Body of pancreas (tissue), 4 donors: ENCODE results near the gene PTPN9.

ENCODE experiments used
- POLR2A ChIP-seq, 3 donors: fragments of 450-650 bp; IDR thresholded peaks; one replicate each; pipeline ENCODE4 v1.6.1; 2016; ENCODE audit warnings: antibody characterized with exemption in 3 of 3, mild to moderate bottlenecking in 2 of 3
- TF ChIP-seq, protein P1 (sequence below), 7 experiments: fragments of 450-650 bp in 4 of 7; fragments of 200-600 bp in 3 of 7; sonication (generic) in 3 of 7; IDR thresholded peaks; one replicate each; pipeline ENCODE4 v1.5.1; 2016 to 2019; ENCODE audit warnings: antibody characterized with exemption in 7 of 7

DNA sequence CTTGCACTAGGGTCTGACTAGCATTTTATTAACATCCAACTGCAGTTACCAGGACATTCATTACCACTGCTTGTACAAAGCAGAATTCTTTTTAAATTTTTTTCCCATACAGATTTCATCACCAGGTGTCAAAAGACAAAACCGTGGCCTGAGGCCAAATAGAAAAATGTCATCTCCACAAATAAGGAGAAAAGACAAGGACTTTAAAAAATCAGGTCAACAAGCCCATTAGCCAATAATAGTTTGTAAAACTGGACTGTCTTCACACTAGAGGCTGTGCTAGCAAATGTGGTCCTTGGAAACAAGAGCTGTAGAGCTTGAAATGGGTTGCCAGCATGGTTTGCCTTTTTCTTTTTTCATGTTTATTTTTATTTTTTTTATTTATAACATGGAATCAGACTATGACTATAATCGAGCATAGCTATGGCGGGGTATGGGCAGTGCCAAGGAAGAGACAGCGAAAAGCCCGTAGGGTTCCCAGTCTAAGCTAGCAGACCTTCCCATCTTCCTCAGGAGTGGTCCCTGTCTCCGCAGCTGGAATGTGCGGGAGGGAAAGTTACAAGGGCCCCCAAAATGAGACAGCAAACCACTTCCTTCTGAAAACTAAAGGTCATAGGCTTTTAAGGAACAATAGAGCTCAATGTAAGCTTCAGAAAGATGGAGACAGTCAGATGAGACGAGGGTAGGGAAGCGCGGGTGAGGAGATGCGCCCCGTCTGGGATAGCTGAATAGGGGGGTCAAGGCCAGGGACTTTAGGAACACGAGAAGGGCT, 1.5 kb downstream of the PTPN9 start:
- TF ChIP-seq, protein P1, sequence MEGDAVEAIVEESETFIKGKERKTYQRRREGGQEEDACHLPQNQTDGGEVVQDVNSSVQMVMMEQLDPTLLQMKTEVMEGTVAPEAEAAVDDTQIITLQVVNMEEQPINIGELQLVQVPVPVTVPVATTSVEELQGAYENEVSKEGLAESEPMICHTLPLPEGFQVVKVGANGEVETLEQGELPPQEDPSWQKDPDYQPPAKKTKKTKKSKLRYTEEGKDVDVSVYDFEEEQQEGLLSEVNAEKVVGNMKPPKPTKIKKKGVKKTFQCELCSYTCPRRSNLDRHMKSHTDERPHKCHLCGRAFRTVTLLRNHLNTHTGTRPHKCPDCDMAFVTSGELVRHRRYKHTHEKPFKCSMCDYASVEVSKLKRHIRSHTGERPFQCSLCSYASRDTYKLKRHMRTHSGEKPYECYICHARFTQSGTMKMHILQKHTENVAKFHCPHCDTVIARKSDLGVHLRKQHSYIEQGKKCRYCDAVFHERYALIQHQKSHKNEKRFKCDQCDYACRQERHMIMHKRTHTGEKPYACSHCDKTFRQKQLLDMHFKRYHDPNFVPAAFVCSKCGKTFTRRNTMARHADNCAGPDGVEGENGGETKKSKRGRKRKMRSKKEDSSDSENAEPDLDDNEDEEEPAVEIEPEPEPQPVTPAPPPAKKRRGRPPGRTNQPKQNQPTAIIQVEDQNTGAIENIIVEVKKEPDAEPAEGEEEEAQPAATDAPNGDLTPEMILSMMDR (IDR thresholded peaks at IDR 0.05), result no peak
- no peak for TF ChIP-seq POLR2A (IDR thresholded peaks at IDR 0.05)
